GM12878 (cell line): ENCODE results near the gene GJB4. TPM values are rescaled to one million over a fixed set of nuclear protein-coding genes. Genes with fewer than 3 reads are reported as not detected.

Source experiments
- ATAC-seq: fragments of 200-7000 bp; cut with Tn5 transposase; 3 replicates; pipeline ENCODE4 v1.9.1; 2020; ENCODE audit warnings: mild to moderate bottlenecking, moderate library complexity
- BruUV-seq: library from RNA; stranded (reverse); fragments of 400-500 nt; replicated peaks from 2 replicates; lab custom pipeline; 2021; lab: Mats Ljungman, UMichigan
- CTCF ChIA-PET: fragments of 300-600 bp; sonication (Branson Sonifier 250); formaldehyde crosslinking; extraction: SDS; loops from one replicate; lab custom pipeline; 2021; ENCODE audit warnings: inconsistent platforms; lab: Yijun Ruan, JAX
- POLR2A ChIA-PET: fragments of 350-600 bp; formaldehyde crosslinking; extraction: SDS; loops from one replicate; lab custom pipeline; 2021; ENCODE audit warnings: inconsistent platforms; lab: Charles Lee
- RAD21 ChIA-PET: fragments of 300-600 bp; sonication (Branson Sonifier 250); formaldehyde crosslinking; loops from one replicate; lab custom pipeline; 2023; ENCODE audit warnings: antibody characterized with exemption; ENCODE audit not compliant: unreplicated experiment; lab: Charles Lee
- SMC1A ChIA-PET: fragments of 300-600 bp; sonication (Branson Sonifier 250); formaldehyde crosslinking; loops from one replicate; lab custom pipeline; 2023; ENCODE audit not compliant: unreplicated experiment, uncharacterized antibody; lab: Charles Lee
- DNase-seq: peaks from one replicate; pipeline ENCODE4 v3.0.0-alpha.2; 2011; ENCODE audit warnings: low read depth, low spot score
- FAIRE-seq: peaks from 3 replicates; lab custom pipeline; 2011; peaks lifted over from hg19 to GRCh38; lab: Jason Lieb, UNC
- H2AFZ ChIP-seq: 2 replicates; pipeline ENCODE4 v1.6.0; 2011; ENCODE audit warnings: low read depth, low read length, control low read depth; ENCODE audit not compliant: control insufficient read depth
- H3K27ac ChIP-seq: 2 replicates; pipeline ENCODE4 v1.5.1; 2011; ENCODE audit warnings: control low read depth; ENCODE audit not compliant: control insufficient read depth, insufficient read depth
- H3K27me3 ChIP-seq, 2 experiments: replicated peaks in 1 of 2; 2 replicates each; pipeline versions ENCODE4 v1.6.0 to v1.6.1; 2011; ENCODE audit warnings: low read length in 1 of 2; ENCODE audit not compliant: control insufficient read depth in 2 of 2, insufficient read depth in 2 of 2
- H3K36me3 ChIP-seq, 2 experiments: 2 replicates each; pipeline ENCODE4 v1.5.1; 2011; ENCODE audit warnings: low read length in 1 of 2; ENCODE audit not compliant: control insufficient read depth in 2 of 2, insufficient read depth in 2 of 2
- H3K4me1 ChIP-seq: 2 replicates; pipeline ENCODE4 v1.6.1; 2011; ENCODE audit warnings: mild to moderate bottlenecking, low read length, moderate library complexity, mixed read lengths; ENCODE audit not compliant: control insufficient read depth, insufficient read depth
- H3K4me2 ChIP-seq: 2 replicates; pipeline ENCODE4 v1.6.0; 2011; ENCODE audit warnings: control low read depth; ENCODE audit not compliant: control insufficient read depth, insufficient read depth
- H3K4me3 ChIP-seq: fragments of 200-600 bp; sonication (generic); 2 replicates; pipeline ENCODE4 v1.5.1; 2016
- H3K79me2 ChIP-seq: 2 replicates; pipeline ENCODE4 v1.6.0; 2011; ENCODE audit warnings: low read length; ENCODE audit not compliant: control insufficient read depth, insufficient read depth
- H3K9ac ChIP-seq: 2 replicates; pipeline ENCODE4 v1.8.0; 2011; ENCODE audit warnings: low read length, control low read depth, mixed read lengths; ENCODE audit not compliant: control insufficient read depth, insufficient read depth
- H3K9me3 ChIP-seq: replicated peaks from 3 replicates; pipeline ENCODE4 v1.5.1; 2011; ENCODE audit warnings: mild to moderate bottlenecking, low read length; ENCODE audit not compliant: control insufficient read depth, insufficient read depth
- H4K20me1 ChIP-seq: 2 replicates; pipeline ENCODE4 v1.6.0; 2011; ENCODE audit not compliant: control insufficient read depth, insufficient read depth
- BCL11A ChIP-seq: IDR thresholded peaks from 2 replicates; pipeline ENCODE4 v1.6.1; 2011; ENCODE audit warnings: low read depth, low read length
- CHD2 ChIP-seq: IDR thresholded peaks from 2 replicates; pipeline ENCODE4 v1.6.1; 2011; ENCODE audit warnings: low read depth, low read length, improper control_type of control experiment, borderline replicate concordance
- ESRRA ChIP-seq: IDR thresholded peaks from 2 replicates; pipeline ENCODE4 v1.6.1; 2012; ENCODE audit warnings: mild to moderate bottlenecking, low read length, improper control_type of control experiment
- MEF2B ChIP-seq: fragments of 450-650 bp; IDR thresholded peaks from 2 replicates; pipeline ENCODE4 v1.6.1; 2018; ENCODE audit warnings: mild to moderate bottlenecking, moderate library complexity; ENCODE audit not compliant: partially characterized antibody, poor library complexity, severe bottlenecking
- NBN ChIP-seq: fragments of 450-650 bp; IDR thresholded peaks from 2 replicates; pipeline ENCODE4 v1.6.1; 2016
- NFYB ChIP-seq: IDR thresholded peaks from 2 replicates; pipeline ENCODE4 v1.6.1; 2011; ENCODE audit warnings: low read depth, mild to moderate bottlenecking, low read length, improper control_type of control experiment, moderate library complexity; ENCODE audit not compliant: insufficient read depth
- NR2C2 ChIP-seq: IDR thresholded peaks from 2 replicates; pipeline ENCODE4 v1.6.1; 2011; ENCODE audit warnings: borderline replicate concordance, low read depth; ENCODE audit not compliant: control insufficient read depth, insufficient read length
- NRF1 ChIP-seq: conservative IDR thresholded peaks from 2 replicates; pipeline ENCODE4 v1.6.1; 2011; ENCODE audit warnings: mild to moderate bottlenecking, low read depth, low read length, improper control_type of control experiment
- RBBP5 ChIP-seq: fragments of 200-600 bp; sonication (generic); conservative IDR thresholded peaks from 2 replicates; pipeline ENCODE4 v1.6.1; 2016
- RFX5 ChIP-seq: IDR thresholded peaks from 2 replicates; pipeline ENCODE4 v1.6.1; 2011; ENCODE audit warnings: low read depth, low read length, improper control_type of control experiment
- SIX5 ChIP-seq: IDR thresholded peaks from 2 replicates; pipeline ENCODE4 v1.6.1; 2011; ENCODE audit warnings: mild to moderate bottlenecking, low read depth, low read length, moderate library complexity; ENCODE audit not compliant: severe bottlenecking
- SP1 ChIP-seq: IDR thresholded peaks from one replicate; pipeline ENCODE4 v1.6.1; 2011; ENCODE audit warnings: low read depth, low read length
- SREBF2 ChIP-seq: IDR thresholded peaks from 2 replicates; pipeline ENCODE4 v1.6.1; 2012; ENCODE audit warnings: mild to moderate bottlenecking, low read length
- SUPT20H ChIP-seq: IDR thresholded peaks from 2 replicates; pipeline ENCODE4 v1.6.1; 2011; ENCODE audit warnings: low read depth, mild to moderate bottlenecking, low read length, moderate library complexity, borderline replicate concordance; ENCODE audit not compliant: control insufficient read depth
- SUZ12 ChIP-seq: fragments of 200-600 bp; sonication (generic); IDR thresholded peaks from one replicate; pipeline ENCODE4 v1.6.1; 2018; ENCODE audit warnings: antibody characterized with exemption, mild to moderate bottlenecking; ENCODE audit not compliant: unreplicated experiment
- WGBS: methylation state at CpG from one replicate; pipeline ENCODE4 v1.1.6; 2016; ENCODE audit warnings: low lambda C conversion rate; ENCODE audit not compliant: insufficient replicate concordance, insufficient coverage; ENCODE audit errors: missing lambda C conversion rate; 5-methylcytosine and 5-hydroxymethylcytosine counted together
- in situ Hi-C: fragments of 300-500 bp; cut with MboI; formaldehyde crosslinking; loops from 9 replicates; pipeline ENCODE4 v1.14.3; 2018; ENCODE audit warnings: mixed read lengths
- intact Hi-C: fragments of 100-400 bp; cut with micrococcal nuclease; formaldehyde crosslinking; loops from one replicate; pipeline ENCODE4 v1.14.2; 2022; ENCODE audit not compliant: unreplicated experiment
- polyA plus RNA-seq, 11 experiments: library from polyadenylated mRNA; depleted of rRNA in 4 of 11; unstranded in 6 of 11; stranded (reverse) in 5 of 11; fragments of >200 nt; fragmentation: Nextera tagmentation in 4 of 11; fragmentation: Illumina TruSeq in 1 of 11; extraction: Ambion mirVana in 4 of 11; extraction: Trizol in 1 of 11; gene quantifications; 1 replicate in 1 of 11; 2 replicates in 10 of 11; pipeline versions ENCODE4 v1.2.1 to v1.2.3, GENCODE V29; 2011 to 2016; ENCODE audit warnings: inconsistent platforms in 2 of 11, missing spikeins in 2 of 11, low read depth in 1 of 11
- total RNA-seq, 4 experiments: library from RNA; depleted of rRNA in 3 of 4; stranded (reverse); fragments of >200 nt in 3 of 4; fragmentation: Illumina TruSeq in 1 of 4; extraction: Trizol in 1 of 4; gene quantifications; 2 replicates each; pipeline versions ENCODE4 v1.2.1 to v1.2.3, GENCODE V29; 2013 to 2021
- TF ChIP-seq, protein P1 (sequence below): fragments of 150-350 bp; IDR thresholded peaks from 2 replicates; pipeline ENCODE4 v1.6.1; 2014; ENCODE audit warnings: mild to moderate bottlenecking, low read depth, low read length
- TF ChIP-seq, protein P2 (sequence below): fragments of 450-650 bp; IDR thresholded peaks from 2 replicates; pipeline ENCODE4 v1.6.1; 2017; ENCODE audit warnings: mild to moderate bottlenecking
- TF ChIP-seq, protein P3 (sequence below): fragments of 450-650 bp; IDR thresholded peaks from 2 replicates; pipeline ENCODE4 v1.6.1; 2014; ENCODE audit warnings: mild to moderate bottlenecking

Gene GJB4
- total and polyA plus RNA-seq, 10 of the 15 experiments (the other 5 are each of a cell fraction or from before 2014, with no cell fraction given) = not detected

DNA sequence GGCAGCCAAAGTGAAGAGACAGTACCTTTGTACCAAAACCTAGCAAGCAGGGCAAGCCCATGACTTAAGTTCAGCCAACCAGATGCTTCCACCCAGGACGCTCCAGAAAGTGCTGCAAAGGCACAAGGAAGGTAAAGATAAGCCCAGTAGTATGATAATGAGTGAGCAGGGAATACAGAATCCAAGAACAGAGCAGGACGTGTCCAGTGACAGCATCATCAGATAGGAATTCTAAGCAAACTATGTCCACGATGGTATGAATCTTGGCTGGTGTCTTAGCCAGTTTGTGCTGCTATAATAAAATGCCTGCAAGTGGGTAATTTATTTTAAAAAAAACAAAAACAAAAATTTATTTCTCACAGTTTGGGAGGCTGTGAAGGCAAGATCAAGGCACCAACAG is 46.9 kb downstream of the GJB4 start:
- Histone ChIP-seq H3K4me1 (no peaks in the 10 kb centered on the region), H3K36me3 (no peaks in the 10 kb centered on the region), H4K20me1 (no peaks in the 10 kb centered on the region), H3K27ac (no peak overlapping the region), H3K9ac (no peak overlapping the region), H3K79me2 (no peaks in the 10 kb centered on the region), H3K4me2 (no peak overlapping the region), H2AFZ (no peak overlapping the region), H3K9me3 (no peaks in the 10 kb centered on the region; the same call in 2 of the 3 replicates), H3K4me3 (no peak overlapping the region), H3K27me3 (no peaks in the 10 kb centered on the region)
- RAD21 ChIA-PET = no interaction called here
- BruUV-seq = no TSS peak
- no peak for ATAC-seq
- POLR2A ChIA-PET = no interaction called here
- DNase-seq = no peak
- CTCF ChIA-PET = no interaction called here
- no peak for FAIRE-seq
- no peak for TF ChIP-seq BCL11A
- TF ChIP-seq SP1 = no peak
- TF ChIP-seq RFX5 = no peak
- TF ChIP-seq ESRRA = no peak
- no peak for TF ChIP-seq NRF1
- TF ChIP-seq CHD2 = no peak
- TF ChIP-seq NFYB = no peak
- TF ChIP-seq NR2C2 = no peak
- no peak for TF ChIP-seq NBN
- TF ChIP-seq SUZ12 = no peak
- no peak for TF ChIP-seq SIX5
- TF ChIP-seq, protein P1, sequence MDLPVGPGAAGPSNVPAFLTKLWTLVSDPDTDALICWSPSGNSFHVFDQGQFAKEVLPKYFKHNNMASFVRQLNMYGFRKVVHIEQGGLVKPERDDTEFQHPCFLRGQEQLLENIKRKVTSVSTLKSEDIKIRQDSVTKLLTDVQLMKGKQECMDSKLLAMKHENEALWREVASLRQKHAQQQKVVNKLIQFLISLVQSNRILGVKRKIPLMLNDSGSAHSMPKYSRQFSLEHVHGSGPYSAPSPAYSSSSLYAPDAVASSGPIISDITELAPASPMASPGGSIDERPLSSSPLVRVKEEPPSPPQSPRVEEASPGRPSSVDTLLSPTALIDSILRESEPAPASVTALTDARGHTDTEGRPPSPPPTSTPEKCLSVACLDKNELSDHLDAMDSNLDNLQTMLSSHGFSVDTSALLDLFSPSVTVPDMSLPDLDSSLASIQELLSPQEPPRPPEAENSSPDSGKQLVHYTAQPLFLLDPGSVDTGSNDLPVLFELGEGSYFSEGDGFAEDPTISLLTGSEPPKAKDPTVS = no peak
- no peak for TF ChIP-seq RBBP5
- TF ChIP-seq, protein P2, sequence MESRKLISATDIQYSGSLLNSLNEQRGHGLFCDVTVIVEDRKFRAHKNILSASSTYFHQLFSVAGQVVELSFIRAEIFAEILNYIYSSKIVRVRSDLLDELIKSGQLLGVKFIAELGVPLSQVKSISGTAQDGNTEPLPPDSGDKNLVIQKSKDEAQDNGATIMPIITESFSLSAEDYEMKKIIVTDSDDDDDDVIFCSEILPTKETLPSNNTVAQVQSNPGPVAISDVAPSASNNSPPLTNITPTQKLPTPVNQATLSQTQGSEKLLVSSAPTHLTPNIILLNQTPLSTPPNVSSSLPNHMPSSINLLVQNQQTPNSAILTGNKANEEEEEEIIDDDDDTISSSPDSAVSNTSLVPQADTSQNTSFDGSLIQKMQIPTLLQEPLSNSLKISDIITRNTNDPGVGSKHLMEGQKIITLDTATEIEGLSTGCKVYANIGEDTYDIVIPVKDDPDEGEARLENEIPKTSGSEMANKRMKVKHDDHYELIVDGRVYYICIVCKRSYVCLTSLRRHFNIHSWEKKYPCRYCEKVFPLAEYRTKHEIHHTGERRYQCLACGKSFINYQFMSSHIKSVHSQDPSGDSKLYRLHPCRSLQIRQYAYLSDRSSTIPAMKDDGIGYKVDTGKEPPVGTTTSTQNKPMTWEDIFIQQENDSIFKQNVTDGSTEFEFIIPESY = no peak
- TF ChIP-seq SREBF2 = no peak
- TF ChIP-seq, protein P3, sequence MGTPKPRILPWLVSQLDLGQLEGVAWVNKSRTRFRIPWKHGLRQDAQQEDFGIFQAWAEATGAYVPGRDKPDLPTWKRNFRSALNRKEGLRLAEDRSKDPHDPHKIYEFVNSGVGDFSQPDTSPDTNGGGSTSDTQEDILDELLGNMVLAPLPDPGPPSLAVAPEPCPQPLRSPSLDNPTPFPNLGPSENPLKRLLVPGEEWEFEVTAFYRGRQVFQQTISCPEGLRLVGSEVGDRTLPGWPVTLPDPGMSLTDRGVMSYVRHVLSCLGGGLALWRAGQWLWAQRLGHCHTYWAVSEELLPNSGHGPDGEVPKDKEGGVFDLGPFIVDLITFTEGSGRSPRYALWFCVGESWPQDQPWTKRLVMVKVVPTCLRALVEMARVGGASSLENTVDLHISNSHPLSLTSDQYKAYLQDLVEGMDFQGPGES = no peak
- no peak for TF ChIP-seq MEF2B
- TF ChIP-seq SUPT20H = no peak
- 34% methylated on average over 3 of the region's 3 CpGs for WGBS
- intact Hi-C loops (no loop called here), in situ Hi-C loops (no loop called here)
- SMC1A ChIA-PET = no interaction called here
